ENCODE data around the gene OSBPL10.

GRCh38 chr3:31918179-31919150 is 62.6 kb downstream of the OSBPL10 start:
- no peak for TF ChIP-seq CTCF (IDR thresholded peaks at IDR 0.05)
- no peak for TF ChIP-seq EP300 (IDR thresholded peaks at IDR 0.05)

Data from ovary (tissue), 3 donors.